GM21825 (cell line): Measurements from ENCODE around the gene PES1.
A peak's percentile ranks its signal among the peaks of the same experiment; 100 is the strongest.
"Not testable (repeated sequence)": the region's sequence is repeated elsewhere in the genome, so short reads cannot be mapped to it uniquely, and the experiment has no call there.

Experiments
- ATAC-seq: cut with Tn5 transposase; IDR thresholded peaks from one replicate; pipeline ENCODE4 v1.9.1; 2021; ENCODE audit warnings: mild to moderate bottlenecking, moderate library complexity; ENCODE audit not compliant: unreplicated experiment

Gene PES1

GRCh38 chr22:30591588-30592359, at the start of gene PES1:
Gene PES1, minus strand, starts transcription at chr22:30591910. Its CDS starts 77 bp downstream, at chr22:30591833.
- ATAC-seq = peak; percentile 92

GRCh38 chr22:30640839-30641430, 49.2 kb upstream of the PES1 start:
- no peak for ATAC-seq

GRCh38 chr22:30640361-30640760, 48.7 kb upstream of the PES1 start:
- no peak for ATAC-seq

- no peak for ATAC-seq
Observed at GRCh38 chr22:30637701-30638114, 46.0 kb upstream of the PES1 start.

GRCh38 chr22:30636226-30637077, 44.7 kb upstream of the PES1 start:
- ATAC-seq = no peak

- ATAC-seq = peak; percentile 63
Observed at GRCh38 chr22:30635273-30636225, 43.8 kb upstream of the PES1 start, which contains the start of gene SLC35E4. Gene SLC35E4, plus strand, starts transcription at chr22:30635781. Its CDS starts 670 bp downstream, at chr22:30636451.

- peak; percentile 56 for ATAC-seq
Observed at GRCh38 chr22:30634471-30635233, 42.9 kb upstream of the PES1 start.

- not testable (repeated sequence) for ATAC-seq
Observed at GRCh38 chr22:30631469-30631868, 39.8 kb upstream of the PES1 start.

GRCh38 chr22:30628491-30628890, 36.8 kb upstream of the PES1 start:
- no peak for ATAC-seq

- ATAC-seq = no peak
Observed at GRCh38 chr22:30627471-30627870, 35.8 kb upstream of the PES1 start.

- ATAC-seq = no peak
Observed at GRCh38 chr22:30626413-30626812, 34.7 kb upstream of the PES1 start.

- ATAC-seq = not testable (repeated sequence)
Observed at GRCh38 chr22:30619909-30620308, 28.2 kb upstream of the PES1 start.

GRCh38 chr22:30617819-30618218, 26.1 kb upstream of the PES1 start:
- no peak for ATAC-seq

GRCh38 chr22:30615543-30615954, 23.8 kb upstream of the PES1 start:
- ATAC-seq = no peak

- no peak for ATAC-seq
Observed at GRCh38 chr22:30614879-30615278, 23.2 kb upstream of the PES1 start.

- no peak for ATAC-seq
Observed at GRCh38 chr22:30614268-30614667, 22.6 kb upstream of the PES1 start.

- ATAC-seq = no peak
Observed at GRCh38 chr22:30612789-30613188, 21.1 kb upstream of the PES1 start.

- ATAC-seq = no peak
Observed at GRCh38 chr22:30611197-30611596, 19.5 kb upstream of the PES1 start.

- no peak for ATAC-seq
Observed at GRCh38 chr22:30610299-30610698, 18.6 kb upstream of the PES1 start.
